ENCODE data around the gene DOCK2. TPM values are rescaled to one million over a fixed set of nuclear protein-coding genes. Genes with fewer than 3 reads are reported as not detected.

DOCK2 gene
- total and polyA plus RNA-seq, 9 of the 15 experiments (the other 6 are each of a cell fraction or from before 2014, with no cell fraction given) = 4.5 to 42.6 (median 20.5) TPM

DNA sequence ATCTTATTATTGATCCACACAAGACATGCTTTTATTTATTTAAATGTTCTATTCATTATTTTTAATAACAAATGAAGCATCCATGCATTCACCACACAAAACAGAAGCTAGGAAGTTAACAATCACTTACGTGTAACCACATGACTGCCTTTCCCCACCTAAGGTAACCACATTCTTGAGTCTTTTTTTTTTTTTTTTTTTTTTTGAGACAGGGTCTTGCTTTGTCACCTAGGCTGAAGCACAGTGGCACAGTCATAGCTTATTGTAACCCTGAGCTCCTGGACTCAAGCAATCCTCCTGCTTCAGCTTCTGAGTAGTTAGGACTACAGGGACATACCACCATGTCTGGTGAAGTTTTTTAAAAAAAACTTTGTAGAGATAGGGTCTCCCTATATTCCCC, 133.0 kb downstream of the DOCK2 start:
- 50% methylated on average over 1 of the region's 1 CpG for WGBS (ENCODE audit: insufficient coverage, low coverage, missing lambda C conversion rate)
- DNase-seq (ENCODE audit: extremely low read depth in 1 of 4, low spot score in 3 of 4) (no peak), ATAC-seq (no peak), FAIRE-seq (no peak)
- intact Hi-C loops (cut with micrococcal nuclease) (no loop called here), in situ Hi-C loops (cut with MboI) (no loop called here)
- Histone ChIP-seq H3K9me1 (ENCODE audit: control insufficient read depth, insufficient read depth, low read length) (no peaks in the 10 kb centered on the region), H3K4me3 (no peak overlapping the region), H3K27me3 (ENCODE audit: control insufficient read depth in 2 of 2, insufficient read depth in 2 of 2, low read length in 2 of 2) (no peaks in the 10 kb centered on the region), H3K9me3 (replicated peaks; ENCODE audit: control insufficient read depth, insufficient read depth, low read depth, low read length) (no peaks in the 10 kb centered on the region), H4K20me1 (replicated peaks; ENCODE audit: control insufficient read depth, insufficient read depth, low read length) (no peaks in the 10 kb centered on the region), H2AFZ (ENCODE audit: low read depth, low read length) (no peak overlapping the region), H3K36me3 (ENCODE audit: control insufficient read depth, insufficient read depth, low read length) (no peaks in the 10 kb centered on the region), H3K9ac (ENCODE audit: insufficient read depth in 1 of 2, low read depth in 2 of 2, low read length in 2 of 2) (no peak overlapping the region), H3K79me2 (ENCODE audit: control insufficient read depth, insufficient read depth, low read length) (no peaks in the 10 kb centered on the region), H3K4me1 (replicated peaks in 1 of 2; ENCODE audit: control insufficient read depth in 2 of 2, insufficient read depth in 2 of 2, low read length in 2 of 2) (peaks cover 0 to 10% of the 10 kb centered on the region in 2 experiments; a peak in 3 of 5 replicates), H3K27ac (ENCODE audit: extremely low read depth, low read depth, low read length) (no peak overlapping the region), H3K4me2 (ENCODE audit: insufficient read depth, low read length) (no peak overlapping the region)
- BruUV-seq (replicated peaks) = no TSS peak
- ChIA-PET POLR2A (interaction anchor here (0.9 kb wide), 1 partner anchor 8 kb away, joined by 3 read pairs; no protein-coding TSS in a partner anchor), CTCF (ENCODE audit: low intra/inter-chr PET ratio) (no interaction called here)
- no peak for TF ChIP-seq MAFK (IDR thresholded peaks at IDR 0.05; ENCODE audit: low read length)
- no peak for TF ChIP-seq E2F3 (CRISPR knock-in tag; IDR thresholded peaks at IDR 0.05)
- TF ChIP-seq, protein P1, sequence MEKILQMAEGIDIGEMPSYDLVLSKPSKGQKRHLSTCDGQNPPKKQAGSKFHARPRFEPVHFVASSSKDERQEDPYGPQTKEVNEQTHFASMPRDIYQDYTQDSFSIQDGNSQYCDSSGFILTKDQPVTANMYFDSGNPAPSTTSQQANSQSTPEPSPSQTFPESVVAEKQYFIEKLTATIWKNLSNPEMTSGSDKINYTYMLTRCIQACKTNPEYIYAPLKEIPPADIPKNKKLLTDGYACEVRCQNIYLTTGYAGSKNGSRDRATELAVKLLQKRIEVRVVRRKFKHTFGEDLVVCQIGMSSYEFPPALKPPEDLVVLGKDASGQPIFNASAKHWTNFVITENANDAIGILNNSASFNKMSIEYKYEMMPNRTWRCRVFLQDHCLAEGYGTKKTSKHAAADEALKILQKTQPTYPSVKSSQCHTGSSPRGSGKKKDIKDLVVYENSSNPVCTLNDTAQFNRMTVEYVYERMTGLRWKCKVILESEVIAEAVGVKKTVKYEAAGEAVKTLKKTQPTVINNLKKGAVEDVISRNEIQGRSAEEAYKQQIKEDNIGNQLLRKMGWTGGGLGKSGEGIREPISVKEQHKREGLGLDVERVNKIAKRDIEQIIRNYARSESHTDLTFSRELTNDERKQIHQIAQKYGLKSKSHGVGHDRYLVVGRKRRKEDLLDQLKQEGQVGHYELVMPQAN (IDR thresholded peaks at IDR 0.05; ENCODE audit: borderline replicate concordance) = no peak
- TF ChIP-seq, protein P2, sequence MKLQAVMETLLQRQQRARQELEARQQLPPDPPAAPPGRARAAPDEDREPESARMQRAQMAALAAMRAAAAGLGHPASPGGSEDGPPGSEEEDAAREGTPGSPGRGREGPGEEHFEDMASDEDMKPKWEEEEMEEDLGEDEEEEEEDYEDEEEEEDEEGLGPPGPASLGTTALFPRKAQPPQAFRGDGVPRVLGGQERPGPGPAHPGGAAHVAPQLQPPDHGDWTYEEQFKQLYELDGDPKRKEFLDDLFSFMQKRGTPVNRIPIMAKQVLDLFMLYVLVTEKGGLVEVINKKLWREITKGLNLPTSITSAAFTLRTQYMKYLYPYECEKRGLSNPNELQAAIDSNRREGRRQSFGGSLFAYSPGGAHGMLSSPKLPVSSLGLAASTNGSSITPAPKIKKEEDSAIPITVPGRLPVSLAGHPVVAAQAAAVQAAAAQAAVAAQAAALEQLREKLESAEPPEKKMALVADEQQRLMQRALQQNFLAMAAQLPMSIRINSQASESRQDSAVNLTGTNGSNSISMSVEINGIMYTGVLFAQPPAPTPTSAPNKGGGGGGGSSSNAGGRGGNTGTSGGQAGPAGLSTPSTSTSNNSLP (IDR thresholded peaks at IDR 0.05; ENCODE audit: borderline replicate concordance, low read depth, low read length) = no peak
- no peak for TF ChIP-seq NFIC (IDR thresholded peaks at IDR 0.05)
- TF ChIP-seq CREM (IDR thresholded peaks at IDR 0.05; ENCODE audit: low read depth) = no peak
- no peak for TF ChIP-seq GATAD2B (IDR thresholded peaks at IDR 0.05; ENCODE audit: borderline replicate concordance)
- TF ChIP-seq ZNF785 (CRISPR knock-in tag; IDR thresholded peaks at IDR 0.05) = no peak
- no peak for TF ChIP-seq ILF3 (IDR thresholded peaks at IDR 0.05; ENCODE audit: borderline replicate concordance)
- TF ChIP-seq, protein P3, sequence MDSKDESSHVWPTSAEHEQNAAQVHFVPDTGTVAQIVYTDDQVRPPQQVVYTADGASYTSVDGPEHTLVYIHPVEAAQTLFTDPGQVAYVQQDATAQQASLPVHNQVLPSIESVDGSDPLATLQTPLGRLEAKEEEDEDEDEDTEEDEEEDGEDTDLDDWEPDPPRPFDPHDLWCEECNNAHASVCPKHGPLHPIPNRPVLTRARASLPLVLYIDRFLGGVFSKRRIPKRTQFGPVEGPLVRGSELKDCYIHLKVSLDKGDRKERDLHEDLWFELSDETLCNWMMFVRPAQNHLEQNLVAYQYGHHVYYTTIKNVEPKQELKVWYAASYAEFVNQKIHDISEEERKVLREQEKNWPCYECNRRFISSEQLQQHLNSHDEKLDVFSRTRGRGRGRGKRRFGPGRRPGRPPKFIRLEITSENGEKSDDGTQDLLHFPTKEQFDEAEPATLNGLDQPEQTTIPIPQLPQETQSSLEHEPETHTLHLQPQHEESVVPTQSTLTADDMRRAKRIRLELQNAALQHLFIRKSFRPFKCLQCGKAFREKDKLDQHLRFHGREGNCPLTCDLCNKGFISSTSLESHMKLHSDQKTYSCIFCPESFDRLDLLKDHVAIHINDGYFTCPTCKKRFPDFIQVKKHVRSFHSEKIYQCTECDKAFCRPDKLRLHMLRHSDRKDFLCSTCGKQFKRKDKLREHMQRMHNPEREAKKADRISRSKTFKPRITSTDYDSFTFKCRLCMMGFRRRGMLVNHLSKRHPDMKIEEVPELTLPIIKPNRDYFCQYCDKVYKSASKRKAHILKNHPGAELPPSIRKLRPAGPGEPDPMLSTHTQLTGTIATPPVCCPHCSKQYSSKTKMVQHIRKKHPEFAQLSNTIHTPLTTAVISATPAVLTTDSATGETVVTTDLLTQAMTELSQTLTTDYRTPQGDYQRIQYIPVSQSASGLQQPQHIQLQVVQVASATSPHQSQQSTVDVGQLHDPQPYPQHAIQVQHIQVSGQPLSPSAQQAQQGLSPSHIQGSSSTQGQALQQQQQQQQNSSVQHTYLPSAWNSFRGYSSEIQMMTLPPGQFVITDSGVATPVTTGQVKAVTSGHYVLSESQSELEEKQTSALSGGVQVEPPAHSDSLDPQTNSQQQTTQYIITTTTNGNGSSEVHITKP (IDR thresholded peaks at IDR 0.05; ENCODE audit: partially characterized antibody) = no peak
- no peak for TF ChIP-seq RBM15 (IDR thresholded peaks at IDR 0.05; ENCODE audit: insufficient read depth, low read length)
- TF ChIP-seq, protein P4, sequence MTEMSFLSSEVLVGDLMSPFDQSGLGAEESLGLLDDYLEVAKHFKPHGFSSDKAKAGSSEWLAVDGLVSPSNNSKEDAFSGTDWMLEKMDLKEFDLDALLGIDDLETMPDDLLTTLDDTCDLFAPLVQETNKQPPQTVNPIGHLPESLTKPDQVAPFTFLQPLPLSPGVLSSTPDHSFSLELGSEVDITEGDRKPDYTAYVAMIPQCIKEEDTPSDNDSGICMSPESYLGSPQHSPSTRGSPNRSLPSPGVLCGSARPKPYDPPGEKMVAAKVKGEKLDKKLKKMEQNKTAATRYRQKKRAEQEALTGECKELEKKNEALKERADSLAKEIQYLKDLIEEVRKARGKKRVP (CRISPR knock-in tag; IDR thresholded peaks at IDR 0.05) = no peak

Data from K562 (cell line).